ENCODE measurements around the gene SEMA3E. TPM values are rescaled to one million over a fixed set of nuclear protein-coding genes. Genes with fewer than 3 reads are reported as not detected.
A peak's percentile ranks its signal among the peaks of the same experiment; 100 is the strongest.

SEMA3E gene
- 0.22 TPM for polyA plus RNA-seq (2013)

DNA sequence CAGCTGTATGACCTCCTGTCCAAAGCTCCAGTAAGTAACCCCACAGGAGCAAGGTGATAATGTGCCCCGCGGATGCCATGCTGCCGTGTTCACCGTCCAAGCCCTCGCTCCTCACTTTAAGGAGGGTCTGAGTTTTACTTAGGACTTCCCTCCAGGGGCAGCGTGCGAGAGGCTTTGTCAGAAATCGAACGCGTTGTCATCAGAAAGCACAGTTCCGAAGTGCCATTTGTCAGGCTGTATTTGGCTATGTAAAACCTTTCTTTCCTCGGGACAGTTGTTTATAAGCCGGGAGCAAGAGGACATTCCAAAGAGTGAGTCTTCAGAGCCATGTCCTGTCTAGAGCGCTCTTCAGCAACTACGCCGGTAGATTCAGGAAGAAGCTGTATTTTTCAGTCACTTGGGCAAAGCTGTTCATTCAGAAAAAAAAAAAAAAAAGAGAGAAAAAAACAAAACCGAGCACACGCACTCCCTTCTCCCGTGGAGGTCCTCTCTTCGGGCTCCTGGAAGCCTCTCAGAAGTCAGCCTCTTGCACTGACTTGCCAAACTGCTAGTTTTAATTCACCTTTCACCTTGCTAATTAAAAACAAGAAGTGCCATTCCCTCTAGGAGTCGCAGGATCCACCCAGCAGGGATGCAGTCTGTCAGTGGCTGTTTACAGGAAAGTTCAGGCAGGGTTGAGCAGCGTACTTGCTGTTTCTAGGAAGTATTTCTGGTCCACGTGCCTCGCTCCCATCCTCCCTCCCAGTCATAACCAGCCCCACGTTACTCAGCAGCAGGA, at the start of gene SEMA3E:
Gene SEMA3E, minus strand, starts transcription at position 676 of the 778 bp plus-strand sequence.
- WGBS (ENCODE audit: insufficient coverage): 3% methylated on average over 16 of the region's 25 CpGs
- H3K27ac ChIP-seq (ENCODE audit: insufficient read depth in 1 of 2, low read depth in 1 of 2, low read length in 2 of 2, poor library complexity in 1 of 2, severe bottlenecking in 2 of 2): no peak within 1 kb of the TSS
- H3K4me3 ChIP-seq (ENCODE audit: control insufficient read depth in 1 of 7, extremely low read depth in 1 of 7, insufficient read depth in 4 of 7, low read depth in 2 of 7, low read length in 6 of 7): peak within 1 kb of the TSS in 5 of 7 experiments; percentile 13 to 66 (median 53)
- POLR2A ChIA-PET: no interaction called here
- peak in 2 of 3 donors; percentile 19 to 32 for DNase-seq
- peaks cover 0 to 8% (median 4%) of the 10 kb centered on the region in 4 experiments for H3K4me1 ChIP-seq (ENCODE audit: control extremely low read depth in 1 of 4, control insufficient read depth in 4 of 4, insufficient read depth in 4 of 4, low read length in 3 of 4)
- H3K9me3 ChIP-seq (ENCODE audit: control extremely low read depth in 1 of 5, control insufficient read depth in 4 of 5, insufficient read depth in 2 of 5, low read depth in 1 of 5, low read length in 4 of 5): no peaks in the 10 kb centered on the region
- CTCF ChIA-PET: no interaction called here
- H3K36me3 ChIP-seq (ENCODE audit: control insufficient read depth in 4 of 4, insufficient read depth in 4 of 4, low read length in 3 of 4): no peaks in the 10 kb centered on the region
- peaks cover 9 to 43% (median 14%) of the 10 kb centered on the region in 5 experiments for H3K27me3 ChIP-seq (replicated peaks in 2 of 5; ENCODE audit: control insufficient read depth in 4 of 5, insufficient read depth in 5 of 5, low read length in 4 of 5)

DNA sequence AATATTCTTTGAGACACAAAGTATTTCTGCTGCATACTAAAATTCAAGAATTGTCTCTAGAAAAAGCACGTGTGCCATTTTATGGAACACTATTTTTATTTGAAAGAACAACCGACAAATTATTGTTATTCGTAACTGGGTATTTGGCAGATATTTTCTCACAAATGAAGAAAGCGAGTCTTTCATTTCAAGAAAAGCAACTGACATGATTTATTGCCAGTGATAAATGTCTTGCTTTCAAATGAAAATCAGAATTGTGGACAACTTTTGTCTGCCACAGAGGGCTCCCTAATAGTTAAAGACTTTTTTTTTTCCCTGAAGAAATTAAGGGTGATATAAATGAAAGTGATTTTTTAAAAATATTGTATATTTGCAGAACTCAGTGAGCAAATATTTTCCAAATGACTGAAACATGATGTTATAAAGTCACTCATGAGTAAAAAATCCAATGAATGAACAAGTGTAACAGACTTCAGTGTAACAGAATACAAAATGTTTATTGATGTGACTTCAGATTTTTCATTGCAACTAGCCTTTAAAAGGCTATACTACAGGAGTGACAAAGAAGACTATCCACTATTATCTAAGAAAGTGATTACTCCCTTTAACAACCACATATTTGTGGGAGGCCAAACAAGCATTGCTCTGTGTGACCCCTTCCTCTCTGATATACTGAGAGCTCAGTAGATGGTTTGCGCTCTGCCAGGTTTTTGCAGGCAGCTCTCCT, 49.0 kb upstream of the SEMA3E start:
- Histone ChIP-seq H3K36me3 (ENCODE audit: control insufficient read depth in 4 of 4, insufficient read depth in 4 of 4, low read length in 3 of 4) (no peaks in the 10 kb centered on the region), H3K27ac (ENCODE audit: insufficient read depth in 1 of 2, low read depth in 1 of 2, low read length in 2 of 2, poor library complexity in 1 of 2, severe bottlenecking in 2 of 2) (no peak overlapping the region), H3K4me3 (ENCODE audit: control insufficient read depth in 1 of 7, extremely low read depth in 1 of 7, insufficient read depth in 4 of 7, low read depth in 2 of 7, low read length in 6 of 7) (no peak overlapping the region), H3K9me3 (ENCODE audit: control extremely low read depth in 1 of 5, control insufficient read depth in 4 of 5, insufficient read depth in 2 of 5, low read depth in 1 of 5, low read length in 4 of 5) (no peaks in the 10 kb centered on the region), H3K27me3 (replicated peaks in 2 of 5; ENCODE audit: control insufficient read depth in 4 of 5, insufficient read depth in 5 of 5, low read length in 4 of 5) (no peaks in the 10 kb centered on the region), H3K4me1 (ENCODE audit: control extremely low read depth in 1 of 4, control insufficient read depth in 4 of 4, insufficient read depth in 4 of 4, low read length in 3 of 4) (no peaks in the 10 kb centered on the region)
- CTCF ChIA-PET: no interaction called here
- POLR2A ChIA-PET: no interaction called here
- no peak for DNase-seq
- WGBS (ENCODE audit: insufficient coverage): 89% methylated on average over 4 of the region's 5 CpGs

- Histone ChIP-seq H3K9me3 (ENCODE audit: control extremely low read depth in 1 of 5, control insufficient read depth in 4 of 5, insufficient read depth in 2 of 5, low read depth in 1 of 5, low read length in 4 of 5) (no peaks in the 10 kb centered on the region), H3K36me3 (ENCODE audit: control insufficient read depth in 4 of 4, insufficient read depth in 4 of 4, low read length in 3 of 4) (no peaks in the 10 kb centered on the region), H3K4me3 (ENCODE audit: control insufficient read depth in 1 of 7, extremely low read depth in 1 of 7, insufficient read depth in 4 of 7, low read depth in 2 of 7, low read length in 6 of 7) (no peak overlapping the region), H3K27me3 (replicated peaks in 2 of 5; ENCODE audit: control insufficient read depth in 4 of 5, insufficient read depth in 5 of 5, low read length in 4 of 5) (no peaks in the 10 kb centered on the region), H3K4me1 (ENCODE audit: control extremely low read depth in 1 of 4, control insufficient read depth in 4 of 4, insufficient read depth in 4 of 4, low read length in 3 of 4) (no peaks in the 10 kb centered on the region), H3K27ac (ENCODE audit: insufficient read depth in 1 of 2, low read depth in 1 of 2, low read length in 2 of 2, poor library complexity in 1 of 2, severe bottlenecking in 2 of 2) (no peak overlapping the region)
- no peak for DNase-seq
- CTCF ChIA-PET: no interaction called here
- POLR2A ChIA-PET: no interaction called here
- 84% methylated on average over 2 of the region's 2 CpGs for WGBS (ENCODE audit: insufficient coverage)
Observed at GRCh38 chr7:83696101-83696500, 47.2 kb upstream of the SEMA3E start.

- no peak for DNase-seq
- ChIA-PET CTCF (no interaction called here), POLR2A (no interaction called here)
- no peak overlapping the region for H3K27ac ChIP-seq (ENCODE audit: insufficient read depth in 1 of 2, low read depth in 1 of 2, low read length in 2 of 2, poor library complexity in 1 of 2, severe bottlenecking in 2 of 2)
- H3K4me3 ChIP-seq (ENCODE audit: control insufficient read depth in 1 of 7, extremely low read depth in 1 of 7, insufficient read depth in 4 of 7, low read depth in 2 of 7, low read length in 6 of 7): no peak overlapping the region
- no peaks in the 10 kb centered on the region for H3K4me1 ChIP-seq (ENCODE audit: control extremely low read depth in 1 of 4, control insufficient read depth in 4 of 4, insufficient read depth in 4 of 4, low read length in 3 of 4)
- H3K27me3 ChIP-seq (replicated peaks in 2 of 5; ENCODE audit: control insufficient read depth in 4 of 5, insufficient read depth in 5 of 5, low read length in 4 of 5): no peaks in the 10 kb centered on the region
- H3K9me3 ChIP-seq (ENCODE audit: control extremely low read depth in 1 of 5, control insufficient read depth in 4 of 5, insufficient read depth in 2 of 5, low read depth in 1 of 5, low read length in 4 of 5): no peaks in the 10 kb centered on the region
- WGBS (ENCODE audit: insufficient coverage): 89% methylated on average over 1 of the region's 3 CpGs
- no peaks in the 10 kb centered on the region for H3K36me3 ChIP-seq (ENCODE audit: control insufficient read depth in 4 of 4, insufficient read depth in 4 of 4, low read length in 3 of 4)
Observed at GRCh38 chr7:83695128-83695960, 46.4 kb upstream of the SEMA3E start.

DNA sequence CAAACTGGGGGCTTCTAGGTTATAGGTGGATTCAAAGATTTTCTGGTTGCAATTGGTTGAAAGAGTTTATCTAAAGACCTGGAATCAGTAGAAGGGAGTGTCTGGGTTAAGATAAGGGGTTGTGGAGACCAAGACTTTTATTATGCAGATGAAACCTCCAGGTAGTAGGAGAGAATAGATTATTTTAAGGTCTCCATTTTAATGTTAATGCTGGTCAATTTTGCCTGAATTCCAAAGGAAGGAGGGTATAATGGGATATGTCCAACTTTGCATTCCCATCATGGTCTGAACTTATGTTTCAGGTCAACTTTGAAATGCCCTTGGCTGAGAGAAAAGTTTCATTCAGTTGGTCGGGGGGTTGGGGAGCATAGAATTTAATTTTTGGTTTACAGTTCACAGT, 44.3 kb upstream of the SEMA3E start:
- Histone ChIP-seq H3K4me1 (ENCODE audit: control extremely low read depth in 1 of 4, control insufficient read depth in 4 of 4, insufficient read depth in 4 of 4, low read length in 3 of 4) (no peaks in the 10 kb centered on the region), H3K4me3 (ENCODE audit: control insufficient read depth in 1 of 7, extremely low read depth in 1 of 7, insufficient read depth in 4 of 7, low read depth in 2 of 7, low read length in 6 of 7) (no peak overlapping the region), H3K9me3 (ENCODE audit: control extremely low read depth in 1 of 5, control insufficient read depth in 4 of 5, insufficient read depth in 2 of 5, low read depth in 1 of 5, low read length in 4 of 5) (no peaks in the 10 kb centered on the region), H3K27ac (ENCODE audit: insufficient read depth in 1 of 2, low read depth in 1 of 2, low read length in 2 of 2, poor library complexity in 1 of 2, severe bottlenecking in 2 of 2) (no peak overlapping the region), H3K36me3 (ENCODE audit: control insufficient read depth in 4 of 4, insufficient read depth in 4 of 4, low read length in 3 of 4) (no peaks in the 10 kb centered on the region), H3K27me3 (replicated peaks in 2 of 5; ENCODE audit: control insufficient read depth in 4 of 5, insufficient read depth in 5 of 5, low read length in 4 of 5) (no peaks in the 10 kb centered on the region)
- ChIA-PET CTCF (no interaction called here), POLR2A (no interaction called here)
- DNase-seq: no peak
- WGBS (ENCODE audit: insufficient coverage): no CpG with 5 or more reads among the region's 1 CpG

DNA sequence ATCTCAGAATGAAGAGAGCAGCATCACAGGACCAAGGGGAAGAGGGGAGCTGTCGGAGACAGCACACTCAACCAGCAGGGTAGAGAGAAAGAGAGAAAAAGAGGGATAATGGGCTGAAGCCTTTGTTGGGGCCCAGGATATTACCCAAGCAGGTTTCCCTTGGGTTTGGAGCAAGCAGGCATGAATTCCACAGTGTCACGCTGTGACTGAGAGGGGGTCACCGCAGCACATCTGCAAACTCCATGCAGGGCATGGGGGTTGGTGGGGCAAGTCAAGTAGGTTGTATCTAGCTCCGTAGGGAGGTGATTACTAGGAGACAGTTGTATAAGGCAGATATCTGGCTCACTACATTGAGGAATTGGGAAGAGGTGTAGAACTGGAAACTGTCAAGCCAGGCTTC, 42.2 kb upstream of the SEMA3E start:
- ChIA-PET POLR2A (no interaction called here), CTCF (no interaction called here)
- no peaks in the 10 kb centered on the region for H3K36me3 ChIP-seq (ENCODE audit: control insufficient read depth in 4 of 4, insufficient read depth in 4 of 4, low read length in 3 of 4)
- no peaks in the 10 kb centered on the region for H3K4me1 ChIP-seq (ENCODE audit: control extremely low read depth in 1 of 4, control insufficient read depth in 4 of 4, insufficient read depth in 4 of 4, low read length in 3 of 4)
- no peaks in the 10 kb centered on the region for H3K27me3 ChIP-seq (replicated peaks in 2 of 5; ENCODE audit: control insufficient read depth in 4 of 5, insufficient read depth in 5 of 5, low read length in 4 of 5)
- no peaks in the 10 kb centered on the region for H3K9me3 ChIP-seq (ENCODE audit: control extremely low read depth in 1 of 5, control insufficient read depth in 4 of 5, insufficient read depth in 2 of 5, low read depth in 1 of 5, low read length in 4 of 5)
- H3K27ac ChIP-seq (ENCODE audit: insufficient read depth in 1 of 2, low read depth in 1 of 2, low read length in 2 of 2, poor library complexity in 1 of 2, severe bottlenecking in 2 of 2): no peak overlapping the region
- DNase-seq: no peak
- 64% methylated on average over 2 of the region's 4 CpGs for WGBS (ENCODE audit: insufficient coverage)
- H3K4me3 ChIP-seq (ENCODE audit: control insufficient read depth in 1 of 7, extremely low read depth in 1 of 7, insufficient read depth in 4 of 7, low read depth in 2 of 7, low read length in 6 of 7): no peak overlapping the region

DNA sequence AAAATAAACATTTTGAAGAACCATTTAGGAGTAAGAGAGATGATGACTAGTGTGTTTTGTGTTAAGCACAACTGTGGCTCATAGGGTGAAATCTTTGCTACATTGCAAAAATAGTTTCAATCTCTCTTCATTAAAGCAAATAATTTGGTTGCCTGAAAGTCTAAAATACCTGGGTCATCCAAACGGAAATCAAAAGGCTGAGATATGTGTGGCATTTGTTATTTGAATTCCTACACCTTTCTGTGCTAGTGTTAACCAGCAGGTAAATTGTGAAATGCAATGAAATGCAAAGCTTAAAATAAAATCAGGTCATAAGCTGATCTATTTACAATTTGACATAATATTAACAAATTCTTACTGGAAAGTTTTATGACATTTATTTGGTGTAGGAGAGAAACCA, 40.9 kb upstream of the SEMA3E start:
- no peaks in the 10 kb centered on the region for H3K9me3 ChIP-seq (ENCODE audit: control extremely low read depth in 1 of 5, control insufficient read depth in 4 of 5, insufficient read depth in 2 of 5, low read depth in 1 of 5, low read length in 4 of 5)
- CTCF ChIA-PET: no interaction called here
- H3K27me3 ChIP-seq (replicated peaks in 2 of 5; ENCODE audit: control insufficient read depth in 4 of 5, insufficient read depth in 5 of 5, low read length in 4 of 5): no peaks in the 10 kb centered on the region
- H3K27ac ChIP-seq (ENCODE audit: insufficient read depth in 1 of 2, low read depth in 1 of 2, low read length in 2 of 2, poor library complexity in 1 of 2, severe bottlenecking in 2 of 2): no peak overlapping the region
- POLR2A ChIA-PET: no interaction called here
- H3K4me1 ChIP-seq (ENCODE audit: control extremely low read depth in 1 of 4, control insufficient read depth in 4 of 4, insufficient read depth in 4 of 4, low read length in 3 of 4): no peaks in the 10 kb centered on the region
- no peaks in the 10 kb centered on the region for H3K36me3 ChIP-seq (ENCODE audit: control insufficient read depth in 4 of 4, insufficient read depth in 4 of 4, low read length in 3 of 4)
- no CpG with 5 or more reads among the region's 1 CpG for WGBS (ENCODE audit: insufficient coverage)
- no peak for DNase-seq
- no peak overlapping the region for H3K4me3 ChIP-seq (ENCODE audit: control insufficient read depth in 1 of 7, extremely low read depth in 1 of 7, insufficient read depth in 4 of 7, low read depth in 2 of 7, low read length in 6 of 7)
